NCI-H2107 (cell line): ENCODE measurements around the gene ATAD3C.
"Not testable (repeated sequence)": the region's sequence is repeated elsewhere in the genome, so short reads cannot be mapped to it uniquely, and the experiment has no call there.

ENCODE experiments used
- DNase-seq: peaks from one replicate; lab custom pipeline; 2025; lab: John Stamatoyannopoulos, UW

The ATAD3C gene, protein sequence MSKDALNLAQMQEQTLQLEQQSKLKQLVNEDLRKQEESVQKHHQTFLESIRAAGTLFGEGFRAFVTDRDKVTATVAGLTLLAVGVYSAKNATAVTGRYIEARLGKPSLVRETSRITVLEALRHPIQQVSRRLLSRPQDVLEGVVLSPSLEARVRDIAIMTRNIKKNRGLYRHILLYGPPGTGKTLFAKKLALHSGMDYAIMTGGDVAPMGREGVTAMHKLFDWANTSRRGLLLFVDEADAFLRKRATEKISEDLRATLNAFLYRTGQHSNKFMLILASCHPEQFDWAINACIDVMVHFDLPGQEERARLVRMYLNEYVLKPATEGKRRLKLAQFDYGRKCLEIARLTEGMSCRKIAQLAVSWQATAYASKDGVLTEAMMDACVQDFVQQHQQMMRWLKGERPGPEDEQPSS

DNA sequence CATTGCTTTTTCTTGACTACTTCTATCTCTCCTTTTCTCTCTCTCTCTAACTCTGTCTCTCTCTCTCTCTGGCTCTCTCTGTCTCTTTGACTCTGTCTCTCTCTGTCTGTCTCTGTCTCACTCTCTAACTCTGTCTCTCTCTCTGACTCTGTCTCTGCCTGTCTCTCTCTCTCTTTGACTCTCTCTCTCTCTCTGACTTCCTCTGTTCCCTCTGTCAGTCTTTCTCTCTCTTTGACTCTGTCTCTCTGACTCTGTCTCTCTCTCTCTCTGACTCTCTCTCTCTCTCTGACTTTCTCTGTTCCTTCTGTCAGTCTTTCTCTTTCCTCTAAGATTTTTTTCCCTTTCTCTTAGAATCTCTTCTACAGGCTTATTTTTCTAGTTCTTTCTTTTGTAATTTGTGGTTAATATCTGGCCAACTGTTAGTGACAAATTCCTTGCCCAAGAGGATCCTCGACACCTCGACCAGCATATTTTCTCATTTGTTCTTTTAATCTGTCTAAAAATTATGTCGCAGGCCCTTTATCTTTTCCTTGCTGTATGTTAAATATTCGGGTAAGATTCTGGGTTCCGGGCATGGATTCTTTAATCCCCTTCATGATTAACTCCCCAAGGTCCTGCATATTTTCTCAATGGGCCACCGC, at the start of gene ATAD3C:
Gene ATAD3C, plus strand, starts transcription at position 591 of the 641 bp plus-strand sequence. CDS start 995 bp downstream, outside the sequence.
- no peak for DNase-seq

DNA sequence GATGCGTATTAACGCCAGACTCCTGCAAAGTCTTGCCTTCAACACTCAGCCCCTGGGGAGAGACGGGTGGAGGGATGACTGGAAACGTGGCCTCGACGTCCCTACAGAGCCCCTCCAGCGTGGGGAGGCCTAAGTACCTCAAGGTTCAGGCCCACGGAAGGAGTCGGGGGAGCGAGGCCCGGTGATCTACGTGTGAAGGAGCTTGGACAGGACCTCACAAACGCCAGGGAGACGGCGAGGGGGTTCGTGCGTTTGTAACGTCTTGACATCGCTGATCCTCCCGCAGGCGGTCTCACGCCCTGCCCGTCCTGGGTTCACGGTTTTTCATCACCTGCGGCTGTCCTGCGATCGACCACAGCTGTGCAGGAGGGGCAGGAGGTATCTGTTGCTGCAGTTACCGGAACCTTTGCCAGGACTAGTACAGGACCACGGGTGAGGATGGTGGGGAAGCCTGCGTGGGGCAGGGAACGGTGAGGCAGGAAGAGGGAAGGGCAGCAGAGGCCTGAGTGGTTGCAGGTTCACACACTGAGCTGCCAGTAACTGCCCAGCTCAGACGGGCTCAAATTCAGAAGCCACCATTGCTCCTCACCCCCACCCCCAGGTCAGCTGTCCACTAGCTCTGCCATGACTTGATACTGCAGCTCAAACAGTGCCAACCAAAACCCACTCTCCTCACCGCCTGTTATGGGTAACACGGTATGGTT, 49.5 kb upstream of the ATAD3C start:
- DNase-seq: no peak

DNA sequence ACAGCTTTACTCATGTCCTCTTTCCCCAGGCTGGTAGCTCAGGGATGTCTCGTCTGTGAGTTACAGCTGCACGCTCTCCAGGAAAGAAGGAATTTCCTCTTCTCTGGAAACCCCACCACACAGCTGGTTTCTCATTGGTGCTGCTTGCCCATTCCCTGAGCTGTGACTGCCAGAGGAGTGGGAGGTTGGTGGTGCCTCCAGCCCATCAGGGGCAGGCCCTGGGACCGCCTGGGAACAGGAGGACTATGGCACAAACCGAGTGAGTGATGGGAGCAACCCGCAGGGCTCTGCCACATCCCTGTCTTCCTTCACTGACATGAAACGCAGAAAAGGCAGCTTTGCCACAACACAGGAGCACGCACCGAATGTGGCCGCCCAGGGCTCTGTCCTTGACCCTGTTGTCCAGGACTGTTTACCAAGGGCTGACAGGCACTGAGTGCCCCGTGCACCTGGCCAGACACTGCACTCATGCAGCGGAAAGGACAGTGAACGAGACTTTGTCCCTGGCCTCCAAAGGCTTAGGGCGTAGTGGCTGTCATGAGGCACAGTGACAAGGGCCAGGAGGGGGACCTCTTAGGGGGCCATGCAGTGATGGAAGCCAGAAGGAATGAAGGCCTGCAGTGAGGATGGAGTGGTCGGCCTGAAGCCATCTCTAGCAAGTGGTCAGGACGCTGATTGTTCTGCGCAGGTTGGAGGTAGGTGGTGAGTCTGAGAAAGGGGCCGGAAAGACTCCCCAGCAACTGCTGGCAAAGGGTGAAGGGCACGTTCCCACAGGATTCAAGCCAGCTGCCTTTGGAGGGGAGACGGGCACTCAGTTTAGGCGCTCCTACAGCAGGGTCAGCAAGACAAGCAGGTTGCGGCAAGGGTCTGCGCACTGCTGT, 48.7 kb upstream of the ATAD3C start:
- DNase-seq: no peak

DNA sequence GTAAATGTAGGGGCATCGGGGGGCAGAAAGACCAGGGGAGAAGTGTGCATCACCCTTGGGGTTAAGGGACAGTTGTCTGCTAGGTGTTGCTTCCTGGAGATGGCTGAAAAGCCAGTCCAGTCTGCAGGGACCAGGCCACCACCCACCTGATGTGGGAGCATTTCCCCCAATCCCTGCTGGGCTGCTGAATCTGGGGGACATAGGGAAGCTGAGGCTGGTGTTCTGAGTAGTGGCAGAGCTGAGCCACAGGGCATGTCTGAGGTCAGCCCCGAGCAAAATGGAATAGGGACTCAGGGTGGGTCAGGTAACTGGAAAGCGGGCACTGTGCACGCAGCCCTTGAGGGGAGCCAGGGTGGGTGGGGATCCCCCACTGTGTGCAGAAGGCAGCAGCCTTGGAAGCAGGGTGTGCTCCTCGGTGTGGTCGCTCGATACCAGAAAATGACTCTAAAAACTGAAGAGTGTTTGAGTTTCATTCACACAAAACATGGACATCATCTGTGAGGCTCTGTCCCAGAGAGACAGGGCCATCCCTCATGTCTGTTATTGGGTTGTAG, 48.0 kb upstream of the ATAD3C start:
- no peak for DNase-seq

DNA sequence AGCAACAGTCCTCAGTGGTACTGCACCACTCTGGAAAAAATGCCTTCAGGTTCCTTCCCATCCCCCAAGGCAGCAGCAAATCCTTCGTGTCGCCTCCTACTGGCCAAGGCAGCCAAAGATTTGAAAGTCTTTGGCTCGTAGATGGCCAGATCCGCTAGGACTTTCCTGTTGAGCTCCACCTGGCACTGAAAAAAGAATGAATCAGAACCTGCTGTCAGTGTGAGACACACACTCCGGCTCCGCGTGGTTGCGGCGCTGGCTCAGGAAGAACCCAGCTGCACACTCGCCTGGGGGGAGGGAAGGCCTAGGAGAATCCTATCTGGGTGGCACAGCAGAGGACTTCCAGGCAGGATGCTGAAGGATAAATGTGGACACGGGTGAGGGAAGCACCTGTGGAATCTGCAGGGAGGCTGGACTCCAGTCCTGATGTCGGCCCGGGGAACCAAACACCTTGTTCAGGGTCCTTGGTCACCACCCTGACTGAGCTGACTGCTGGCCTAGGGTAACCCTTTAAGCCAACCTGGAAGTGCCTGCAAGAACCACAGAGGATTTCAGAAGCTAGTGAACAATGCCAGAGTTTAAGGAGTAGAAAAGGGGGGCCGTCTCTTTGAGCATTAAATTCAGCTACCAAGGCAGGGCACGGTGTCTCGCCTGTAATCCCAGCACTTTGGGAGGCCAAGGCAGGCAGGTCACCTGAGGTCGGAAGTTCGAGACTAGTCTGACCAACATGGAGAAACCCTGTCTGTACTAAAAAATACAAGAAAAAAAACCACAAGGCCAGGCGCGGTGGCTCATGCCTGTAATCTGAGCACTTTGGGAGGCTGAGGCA, 47.2 kb upstream of the ATAD3C start:
- no peak for DNase-seq

DNA sequence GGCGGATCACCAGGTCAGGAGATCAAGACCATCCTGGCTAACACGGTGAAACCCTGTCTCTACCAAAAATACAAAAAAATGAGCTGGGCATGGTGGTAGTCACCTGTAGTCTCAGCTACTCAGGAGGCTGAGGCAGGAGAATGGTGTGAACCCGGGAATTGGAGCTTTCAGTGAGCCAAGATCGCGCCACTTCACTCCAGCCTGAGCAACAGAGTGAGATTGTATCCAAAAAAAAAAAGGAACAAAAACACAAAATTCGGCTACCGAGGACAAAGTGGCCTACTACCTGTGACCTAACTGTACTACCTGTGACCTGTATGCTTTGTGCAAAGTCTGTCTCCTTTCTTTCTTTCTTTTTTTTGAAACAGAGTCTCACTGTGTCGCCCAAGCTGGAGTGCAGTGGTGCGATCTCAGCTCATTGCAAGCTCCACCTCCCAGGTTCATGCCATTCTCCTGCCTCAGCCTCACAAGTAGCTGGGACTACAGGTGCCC, 46.5 kb upstream of the ATAD3C start:
- not testable (repeated sequence) for DNase-seq

DNA sequence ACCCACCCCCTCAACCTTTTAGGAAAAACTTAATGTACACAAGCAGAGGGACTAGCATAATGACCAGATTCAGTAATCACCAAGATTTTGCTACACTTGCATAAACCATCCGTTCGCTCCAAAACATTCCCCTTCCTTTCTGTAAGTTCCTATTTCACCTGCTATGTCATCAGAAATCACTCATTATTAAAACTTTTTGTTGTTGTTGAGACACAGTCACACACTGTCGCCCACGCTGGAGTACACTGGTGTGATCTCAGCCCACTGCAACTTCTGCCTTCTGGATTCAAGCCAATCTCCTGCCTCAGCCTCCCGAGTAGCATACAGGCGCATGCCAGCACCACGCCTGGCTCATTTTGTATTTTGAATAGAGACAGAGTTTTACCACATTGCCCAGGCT, 45.8 kb upstream of the ATAD3C start:
- DNase-seq: no peak

DNA sequence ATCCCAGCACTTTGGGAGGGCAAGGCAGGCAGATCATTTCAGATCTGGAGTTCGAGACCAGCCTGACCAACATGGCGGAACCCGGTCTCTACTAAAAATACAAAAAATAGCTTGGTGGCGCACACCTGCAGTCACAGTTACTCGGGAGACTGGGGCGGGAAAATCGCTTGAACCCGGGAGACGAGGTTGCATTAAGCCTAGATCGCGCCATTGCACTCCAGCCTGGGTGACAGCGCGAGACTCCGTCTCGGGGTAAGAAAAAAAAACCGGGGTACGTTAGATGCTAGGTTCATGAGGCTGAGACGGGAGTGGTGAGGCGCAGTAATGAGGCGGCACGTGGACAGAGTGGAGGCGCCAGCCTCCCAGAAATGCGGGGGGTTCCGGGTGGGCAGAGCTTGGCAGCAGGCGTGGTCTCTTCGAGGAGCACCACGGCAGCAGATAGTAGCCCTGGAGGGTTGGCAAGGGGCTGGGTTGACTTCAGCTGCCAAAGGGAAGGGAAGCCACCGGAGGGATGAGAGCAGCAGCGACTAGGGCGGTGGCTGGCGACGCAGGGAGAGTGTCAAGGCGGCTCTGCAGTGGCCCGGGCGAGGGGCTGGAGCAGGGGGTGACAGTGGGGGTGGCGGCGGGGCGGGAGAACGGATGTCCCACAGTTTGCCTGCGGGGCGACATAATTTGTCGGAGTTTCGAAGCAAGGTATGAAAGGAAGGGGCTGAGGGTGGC, 43.2 kb upstream of the ATAD3C start:
- DNase-seq: no peak

DNA sequence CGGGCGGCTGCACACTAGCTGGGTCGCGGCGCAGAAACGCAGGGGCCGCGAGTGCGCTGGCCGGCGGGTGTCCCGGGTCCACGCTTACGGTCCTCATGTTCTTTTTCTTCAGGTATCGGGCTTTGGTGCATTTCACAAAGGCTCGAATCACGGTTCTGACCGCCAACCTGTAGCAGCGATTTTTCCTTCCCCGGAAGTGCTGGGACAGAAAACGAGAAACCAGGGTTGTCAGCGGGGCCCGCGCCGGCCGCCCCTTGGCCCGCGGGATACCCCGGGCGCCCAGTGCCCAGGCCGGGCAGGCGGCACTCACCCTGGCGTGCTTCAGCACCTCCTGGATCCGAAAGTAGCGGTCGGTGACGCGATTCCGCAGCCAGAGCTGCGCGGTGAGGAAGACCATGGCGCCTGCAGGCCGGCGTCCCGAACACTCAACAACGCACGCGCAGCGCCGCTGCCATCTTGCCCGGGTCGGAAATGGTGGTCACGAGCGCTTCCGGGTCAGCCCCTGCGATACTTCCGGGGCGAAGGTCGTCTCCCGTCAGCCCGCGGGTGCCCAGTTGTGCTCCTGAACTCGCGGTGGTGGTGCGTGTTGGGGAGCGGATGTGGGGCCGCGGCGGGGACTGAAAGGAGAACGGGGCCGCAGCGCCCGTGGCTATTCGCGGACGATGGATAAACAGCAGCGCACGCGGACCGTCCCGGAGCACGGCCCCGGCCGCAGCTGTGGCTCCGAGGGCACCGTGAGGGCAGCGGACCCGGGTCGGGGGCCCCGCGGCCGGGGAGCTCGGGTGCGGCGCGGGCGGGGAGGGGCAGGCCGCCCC, 42.5 kb upstream of the ATAD3C start, which contains the start of gene MRPL20:
Gene MRPL20, minus strand, starts transcription at position 473 of the 815 bp plus-strand sequence. Its CDS starts 76 bp downstream, at position 397.
- DNase-seq: peak; percentile 21

DNA sequence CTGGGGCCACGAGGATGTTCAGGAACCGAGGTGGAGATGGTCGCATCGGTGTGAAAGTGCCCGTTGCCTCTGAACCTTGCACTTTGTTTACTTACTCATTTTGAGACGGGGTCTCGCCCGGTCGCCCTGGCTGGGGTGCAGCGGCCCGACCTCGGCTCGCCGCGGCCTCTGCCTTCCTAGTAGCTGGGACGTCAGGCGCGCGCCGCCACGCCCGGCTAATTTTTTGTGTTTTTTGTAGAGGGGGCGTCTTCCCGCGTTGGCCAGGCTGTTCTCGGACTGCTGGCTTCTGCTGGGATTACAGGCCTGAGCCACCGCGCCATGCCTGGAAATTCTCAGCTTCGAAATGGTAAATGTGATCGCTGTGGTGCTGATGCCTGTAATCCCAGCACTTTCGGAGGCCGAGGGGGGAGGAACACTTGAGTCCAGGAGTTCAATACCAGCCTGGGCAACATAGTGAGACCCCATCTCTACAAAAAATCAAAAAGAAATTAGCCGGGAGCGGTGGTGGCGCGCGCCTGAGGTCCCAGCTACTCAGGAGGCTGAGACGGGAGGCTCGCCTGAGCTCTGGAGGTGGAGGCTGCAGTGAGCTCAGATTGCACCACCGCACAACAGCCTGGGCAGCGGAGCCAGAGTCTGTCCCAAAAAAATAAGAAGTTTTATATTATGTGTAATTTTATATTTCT, 41.7 kb upstream of the ATAD3C start:
- DNase-seq: no peak

DNA sequence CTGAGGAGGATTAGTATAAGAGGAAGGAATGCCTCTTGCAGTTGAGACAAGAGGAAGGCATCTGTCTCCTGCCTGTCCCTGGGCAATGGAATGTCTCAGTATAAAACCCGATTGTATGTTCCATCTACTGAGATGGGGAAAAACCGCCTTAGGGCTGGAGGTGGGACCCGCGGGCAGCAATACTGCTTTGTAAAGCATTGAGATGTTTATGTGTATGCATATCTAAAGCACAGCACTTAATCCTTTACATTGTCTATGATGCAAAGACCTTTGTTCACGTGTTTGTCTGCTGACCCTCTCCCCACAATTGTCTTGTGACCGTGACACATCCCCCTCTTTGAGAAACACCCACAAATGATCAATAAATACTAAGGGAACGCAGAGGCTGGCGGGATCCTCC, 39.3 kb upstream of the ATAD3C start:
- DNase-seq: not testable (repeated sequence)

DNA sequence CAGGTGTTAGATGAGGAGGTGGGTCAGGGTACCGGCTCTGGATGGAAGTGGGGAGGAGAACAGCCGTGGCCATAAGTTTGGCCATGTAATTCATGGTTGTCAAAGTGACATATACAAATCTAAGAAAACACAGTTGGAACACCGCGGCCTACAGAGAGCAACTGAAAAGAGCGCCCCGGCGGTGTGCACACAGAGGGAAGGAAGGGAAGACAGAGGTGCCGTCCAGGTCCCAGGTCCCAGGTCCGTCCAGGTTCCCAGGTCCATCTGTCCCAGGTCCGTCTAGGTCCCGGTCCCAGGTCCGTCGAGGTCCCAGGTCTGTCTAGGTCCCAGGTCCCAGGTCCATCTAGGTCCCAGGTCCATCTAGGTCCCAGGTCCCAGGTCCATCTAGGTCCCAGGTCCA, 37.9 kb upstream of the ATAD3C start:
- no peak for DNase-seq

DNA sequence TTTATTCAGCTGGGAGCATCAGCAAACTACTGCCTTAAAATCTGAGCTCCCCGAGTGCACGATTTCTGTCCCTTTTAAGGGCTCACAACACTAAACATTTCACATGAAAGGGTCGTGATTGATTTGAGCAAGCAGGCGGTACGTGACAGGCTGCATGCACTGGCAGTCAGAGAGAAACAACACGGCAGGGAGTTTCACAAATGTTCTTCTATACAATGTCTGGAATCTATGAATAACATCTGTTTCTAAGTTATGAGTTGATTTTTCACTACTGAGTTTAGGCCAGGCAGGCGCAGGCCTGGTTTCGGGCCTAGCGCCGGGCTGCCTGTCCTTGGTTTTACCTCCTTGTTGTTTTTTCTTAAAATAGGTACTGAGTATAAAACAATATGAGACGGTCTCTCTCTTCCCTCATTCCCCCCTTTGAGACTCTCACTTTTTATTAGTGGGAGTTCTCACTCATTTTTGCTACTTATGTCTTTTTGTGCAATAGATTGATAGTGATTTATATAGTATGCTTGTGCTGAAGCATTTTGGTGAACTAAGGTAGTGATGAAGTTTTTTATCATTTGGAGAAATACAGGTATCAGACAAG, 37.1 kb upstream of the ATAD3C start:
- DNase-seq: not testable (repeated sequence)

DNA sequence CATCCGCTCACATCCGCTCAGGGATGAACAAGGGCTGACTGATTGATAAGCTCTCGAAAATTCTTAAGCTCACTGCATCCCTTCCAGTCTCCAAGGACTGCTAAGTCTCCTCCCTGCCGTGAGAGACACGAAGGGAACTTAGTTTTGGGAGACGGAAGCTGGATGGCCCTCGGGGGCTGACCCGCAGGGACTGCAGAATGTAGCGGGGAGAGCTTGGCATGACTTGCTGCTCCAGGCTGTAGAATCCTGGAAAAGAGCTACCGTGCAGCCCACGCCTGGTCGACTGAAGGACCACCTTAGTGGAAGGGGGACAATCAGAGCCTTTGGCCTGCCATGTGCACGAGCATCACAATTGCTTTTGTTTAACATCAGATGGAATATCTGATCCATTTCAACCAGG, 33.7 kb upstream of the ATAD3C start:
- no peak for DNase-seq

DNA sequence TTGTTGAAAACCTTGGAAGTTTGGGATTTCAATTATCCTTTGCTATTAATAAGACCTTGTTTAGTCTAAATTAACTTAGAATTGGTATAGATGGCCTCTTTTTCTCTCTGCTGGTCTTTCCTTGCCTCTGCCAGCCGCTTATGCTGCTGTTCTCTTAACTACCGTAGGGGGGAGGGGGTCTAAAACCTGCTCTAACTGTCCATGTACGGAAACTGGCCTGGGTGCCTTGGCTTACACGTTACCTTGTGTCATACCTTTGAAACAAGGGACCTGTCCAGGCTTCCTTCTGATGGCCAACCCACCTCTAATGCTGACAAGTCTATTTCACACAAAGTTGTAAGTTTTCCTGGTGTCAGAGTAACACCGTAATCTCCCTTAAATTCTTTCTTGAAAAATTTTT, 32.1 kb upstream of the ATAD3C start:
- not testable (repeated sequence) for DNase-seq

DNA sequence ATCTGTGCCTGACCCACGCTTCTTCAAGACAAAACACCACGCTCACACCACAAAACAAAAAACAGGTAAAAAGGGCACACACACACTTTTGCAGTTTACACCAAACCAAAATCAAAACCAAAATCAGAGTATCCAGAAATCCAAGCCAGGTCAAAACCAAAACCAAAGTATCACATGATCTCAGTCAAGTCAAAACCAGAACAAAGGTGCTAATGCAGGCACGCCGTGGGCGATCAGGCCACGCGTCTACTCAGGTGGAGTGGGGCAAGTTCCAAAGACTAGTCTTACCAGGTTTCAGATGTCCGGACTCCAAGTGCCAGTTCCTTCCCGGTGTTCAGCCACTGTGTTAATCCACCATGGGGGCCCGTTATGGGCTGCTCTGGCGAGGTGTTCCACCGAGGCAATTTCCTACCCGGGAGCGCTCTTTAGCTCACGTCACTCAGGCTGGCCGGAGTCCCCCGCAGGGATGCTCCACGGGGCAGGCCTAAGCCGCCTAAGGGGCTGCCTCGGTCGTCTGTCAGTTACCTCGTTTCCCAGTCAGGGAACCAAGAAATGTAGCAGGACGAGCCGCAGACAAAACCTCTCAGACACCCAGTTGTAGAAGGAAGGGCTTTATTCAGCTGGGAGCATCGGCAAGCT, 31.5 kb upstream of the ATAD3C start:
- DNase-seq: not testable (repeated sequence)
